IMR-90 (cell line): ENCODE data around the gene DTL.

Experiments used
- CEBPB ChIP-seq: IDR thresholded peaks from 2 replicates; pipeline ENCODE4 v1.6.1; 2012; ENCODE audit warnings: low read depth, low read length, improper control_type of control experiment
- CTCF ChIP-seq: conservative IDR thresholded peaks from 2 replicates; pipeline ENCODE4 v1.5.1; 2012; ENCODE audit warnings: mild to moderate bottlenecking, low read depth, low read length, improper control_type of control experiment
- ELK1 ChIP-seq: fragments of 150-350 bp; IDR thresholded peaks from 2 replicates; pipeline ENCODE4 v1.6.1; 2016; ENCODE audit warnings: low read depth, mild to moderate bottlenecking, low read length, moderate library complexity, borderline replicate concordance
- MAFK ChIP-seq: IDR thresholded peaks from 2 replicates; pipeline ENCODE4 v1.6.1; 2012; ENCODE audit warnings: low read depth, low read length, improper control_type of control experiment
- MXI1 ChIP-seq: IDR thresholded peaks from 2 replicates; pipeline ENCODE4 v1.6.1; 2012; ENCODE audit warnings: low read depth, mild to moderate bottlenecking, low read length, moderate library complexity, borderline replicate concordance
- NFE2L2 ChIP-seq: fragments of 150-350 bp; IDR thresholded peaks from 2 replicates; pipeline ENCODE4 v1.6.1; 2016; ENCODE audit warnings: low read depth, mild to moderate bottlenecking, low read length
- POLR2A ChIP-seq: IDR thresholded peaks from 2 replicates; pipeline ENCODE4 v1.6.1; 2012; ENCODE audit warnings: mild to moderate bottlenecking, low read depth, low read length
- RAD21 ChIP-seq: IDR thresholded peaks from 2 replicates; pipeline ENCODE4 v1.6.1; 2012; ENCODE audit warnings: low read length, improper control_type of control experiment
- RFX5 ChIP-seq: IDR thresholded peaks from 2 replicates; pipeline ENCODE4 v1.8.0; 2012; ENCODE audit warnings: low read depth, mild to moderate bottlenecking, low read length, moderate library complexity
- SMC3 ChIP-seq: fragments of 150-350 bp; IDR thresholded peaks from 2 replicates; pipeline ENCODE4 v1.6.1; 2016; ENCODE audit warnings: low read depth, mild to moderate bottlenecking, antibody characterized with exemption, low read length, moderate library complexity
- USF2 ChIP-seq: fragments of 150-350 bp; IDR thresholded peaks from 2 replicates; pipeline ENCODE4 v1.6.1; 2017; ENCODE audit warnings: mild to moderate bottlenecking, antibody characterized with exemption, low read length, low read depth

- TF ChIP-seq CTCF, result no peak
- no peak for TF ChIP-seq USF2
- TF ChIP-seq CEBPB, result peak; percentile 34; the same call in 1 of the 2 replicates
- no peak for TF ChIP-seq NFE2L2
- no peak for TF ChIP-seq MAFK
- no peak for TF ChIP-seq POLR2A
- TF ChIP-seq RAD21, result no peak
- TF ChIP-seq SMC3, result no peak
- no peak for TF ChIP-seq RFX5
- no peak for TF ChIP-seq MXI1
- TF ChIP-seq ELK1, result no peak
Measured at GRCh38 chr1:212091438-212092121, 56.0 kb downstream of the DTL start.
